GM12878 (cell line): ENCODE results near the gene ZDHHC14. TPM values are rescaled to one million over a fixed set of nuclear protein-coding genes. Genes with fewer than 3 reads are reported as not detected.

Experiments
- BHLHE40 ChIP-seq, 2 experiments: fragments of 450-650 bp in 1 of 2; IDR thresholded peaks; 2 replicates each; pipeline ENCODE4 v1.6.1; 2011 to 2017; ENCODE audit warnings: low read depth in 2 of 2, borderline replicate concordance in 1 of 2, improper control_type of control experiment in 1 of 2, low read length in 1 of 2, mild to moderate bottlenecking in 1 of 2
- GABPA ChIP-seq: IDR thresholded peaks from 2 replicates; pipeline ENCODE4 v1.6.1; 2014; ENCODE audit warnings: antibody characterized with exemption, low read depth, mild to moderate bottlenecking, inconsistent platforms
- IRF4 ChIP-seq: IDR thresholded peaks from 2 replicates; pipeline ENCODE4 v1.6.1; 2011; ENCODE audit warnings: low read depth, low read length
- MEF2B ChIP-seq: fragments of 450-650 bp; IDR thresholded peaks from 2 replicates; pipeline ENCODE4 v1.6.1; 2018; ENCODE audit warnings: mild to moderate bottlenecking, moderate library complexity; ENCODE audit not compliant: partially characterized antibody, poor library complexity, severe bottlenecking
- MTA2 ChIP-seq: fragments of 450-650 bp; IDR thresholded peaks from 2 replicates; pipeline ENCODE4 v1.6.1; 2016; ENCODE audit warnings: low read depth, mild to moderate bottlenecking, moderate library complexity
- MYC ChIP-seq: IDR thresholded peaks from 2 replicates; pipeline ENCODE4 v1.6.1; 2011; ENCODE audit warnings: mild to moderate bottlenecking, low read length, moderate library complexity, inconsistent platforms; ENCODE audit not compliant: insufficient read depth, insufficient replicate concordance, insufficient read length, severe bottlenecking
- NFYA ChIP-seq: IDR thresholded peaks from 2 replicates; pipeline ENCODE4 v1.6.1; 2011; ENCODE audit warnings: low read depth, mild to moderate bottlenecking, low read length, improper control_type of control experiment, borderline replicate concordance
- PAX8 ChIP-seq: fragments of 450-650 bp; IDR thresholded peaks from 2 replicates; pipeline ENCODE4 v1.6.1; 2017; ENCODE audit warnings: mild to moderate bottlenecking, moderate library complexity
- RAD51 ChIP-seq: fragments of 450-650 bp; IDR thresholded peaks from 2 replicates; pipeline ENCODE4 v1.6.1; 2016; ENCODE audit warnings: moderate library complexity, mild to moderate bottlenecking, inconsistent platforms
- SIN3A ChIP-seq: IDR thresholded peaks from 2 replicates; pipeline ENCODE4 v1.6.1; 2012; ENCODE audit warnings: low read depth, low read length, improper control_type of control experiment
- SMAD1 ChIP-seq: fragments of 450-650 bp; IDR thresholded peaks from 2 replicates; pipeline ENCODE4 v1.6.1; 2018; ENCODE audit warnings: mild to moderate bottlenecking, low read depth; ENCODE audit not compliant: partially characterized antibody
- STAT1 ChIP-seq: fragments of 450-650 bp; conservative IDR thresholded peaks from 2 replicates; pipeline ENCODE4 v1.6.1; 2014; ENCODE audit warnings: antibody characterized with exemption, mild to moderate bottlenecking
- SUZ12 ChIP-seq: fragments of 200-600 bp; sonication (generic); IDR thresholded peaks from one replicate; pipeline ENCODE4 v1.6.1; 2018; ENCODE audit warnings: antibody characterized with exemption, mild to moderate bottlenecking; ENCODE audit not compliant: unreplicated experiment
- TARDBP ChIP-seq: IDR thresholded peaks from 2 replicates; pipeline ENCODE4 v1.6.1; 2016; ENCODE audit warnings: borderline replicate concordance
- TBL1XR1 ChIP-seq: IDR thresholded peaks from 2 replicates; pipeline ENCODE4 v1.6.1; 2012; ENCODE audit warnings: low read depth, low read length, improper control_type of control experiment
- TCF7 ChIP-seq: IDR thresholded peaks from 2 replicates; pipeline ENCODE4 v1.6.1; 2014; ENCODE audit warnings: antibody characterized with exemption, borderline replicate concordance
- YBX1 ChIP-seq: fragments of 450-650 bp; IDR thresholded peaks from 2 replicates; pipeline ENCODE4 v1.6.1; 2016; ENCODE audit warnings: antibody characterized with exemption
- YY1 ChIP-seq: IDR thresholded peaks from 2 replicates; pipeline ENCODE4 v1.6.1; 2011; ENCODE audit warnings: low read depth, mild to moderate bottlenecking, low read length
- ZNF622 ChIP-seq: fragments of 450-650 bp; IDR thresholded peaks from 2 replicates; pipeline ENCODE4 v1.6.1; 2017; ENCODE audit warnings: mild to moderate bottlenecking, inconsistent platforms
- polyA plus RNA-seq, 11 experiments: library from polyadenylated mRNA; depleted of rRNA in 4 of 11; unstranded in 6 of 11; stranded (reverse) in 5 of 11; fragments of >200 nt; fragmentation: Nextera tagmentation in 4 of 11; fragmentation: Illumina TruSeq in 1 of 11; extraction: Ambion mirVana in 4 of 11; extraction: Trizol in 1 of 11; gene quantifications; 1 replicate in 1 of 11; 2 replicates in 10 of 11; pipeline versions ENCODE4 v1.2.1 to v1.2.3, GENCODE V29; 2011 to 2016; ENCODE audit warnings: inconsistent platforms in 2 of 11, missing spikeins in 2 of 11, low read depth in 1 of 11
- total RNA-seq, 4 experiments: library from RNA; depleted of rRNA in 3 of 4; stranded (reverse); fragments of >200 nt in 3 of 4; fragmentation: Illumina TruSeq in 1 of 4; extraction: Trizol in 1 of 4; gene quantifications; 2 replicates each; pipeline versions ENCODE4 v1.2.1 to v1.2.3, GENCODE V29; 2013 to 2021
- TF ChIP-seq, protein P1 (sequence below), 3 experiments: IDR thresholded peaks in 2 of 3; conservative IDR thresholded peaks in 1 of 3; 2 replicates each; pipeline ENCODE4 v1.5.1; 2011; ENCODE audit warnings: low read depth in 3 of 3, low read length in 3 of 3, mild to moderate bottlenecking in 3 of 3, control low read depth in 2 of 3, moderate library complexity in 2 of 3, inconsistent platforms in 1 of 3, mixed read lengths in 1 of 3; ENCODE audit not compliant: control insufficient read depth in 2 of 3, insufficient read depth in 1 of 3; ENCODE audit errors: extremely low read depth in 1 of 3
- TF ChIP-seq, protein P2 (sequence below): IDR thresholded peaks from 2 replicates; pipeline ENCODE4 v1.6.1; 2012; ENCODE audit warnings: low read depth, low read length, improper control_type of control experiment
- TF ChIP-seq, protein P3 (sequence below): IDR thresholded peaks from 2 replicates; pipeline ENCODE4 v1.6.1; 2012; ENCODE audit warnings: improper control_type of control experiment, low read depth, low read length; ENCODE audit not compliant: insufficient replicate concordance

ZDHHC14 gene
- total and polyA plus RNA-seq, 10 of the 15 experiments (the other 5 are each of a cell fraction or from before 2014, with no cell fraction given) = 0.15 to 16.0 (median 0.76) TPM; not detected in 1

DNA sequence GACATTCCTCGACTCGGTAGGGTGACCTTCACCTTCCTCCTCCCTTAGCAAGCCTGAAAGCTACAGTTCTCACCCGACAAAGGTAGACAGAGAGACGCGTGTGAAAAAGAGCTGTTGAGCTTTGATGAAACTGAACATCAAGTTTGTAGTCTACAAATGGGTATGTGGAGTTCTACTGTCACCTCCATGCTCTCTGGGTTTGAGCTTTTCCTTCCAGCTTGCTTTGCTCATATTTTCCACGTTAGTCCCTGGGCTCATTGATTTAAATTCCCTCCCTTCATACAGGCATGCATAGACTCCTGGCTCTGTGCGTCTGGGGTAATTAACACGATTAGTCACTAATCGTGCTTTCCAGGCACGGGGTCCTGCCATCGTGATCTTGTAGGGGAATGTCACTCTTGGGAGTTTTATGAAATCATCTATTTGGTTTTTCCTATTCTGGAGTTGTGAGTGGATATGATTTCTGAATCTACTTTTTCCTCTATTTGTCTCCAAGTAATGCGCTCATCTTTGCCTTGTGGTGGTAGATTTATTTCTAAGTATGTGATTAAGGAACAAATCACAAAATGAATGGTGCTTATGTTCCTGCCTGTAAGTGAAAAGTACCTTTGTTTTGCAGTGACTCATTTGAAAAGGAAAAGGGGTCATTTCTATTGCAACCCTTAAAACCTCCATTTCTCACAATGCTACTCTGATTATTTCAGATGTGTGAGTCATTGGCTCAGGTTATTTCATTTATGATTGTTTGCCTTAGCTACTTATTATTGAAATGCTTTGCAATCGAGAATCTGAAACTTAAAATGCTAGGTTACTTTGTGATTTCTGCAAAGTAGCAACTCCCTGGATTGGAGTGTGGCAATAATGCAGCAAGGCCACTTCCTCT lies 154.6 kb downstream of the ZDHHC14 start (continued):
- TF ChIP-seq STAT1 = no peak
- no peak for TF ChIP-seq SIN3A
- TF ChIP-seq MEF2B = peak; percentile 72
- no peak for TF ChIP-seq NFYA
- TF ChIP-seq PAX8 = no peak
- TF ChIP-seq TARDBP = no peak
- TF ChIP-seq RAD51 = no peak
- TF ChIP-seq, protein P1, sequence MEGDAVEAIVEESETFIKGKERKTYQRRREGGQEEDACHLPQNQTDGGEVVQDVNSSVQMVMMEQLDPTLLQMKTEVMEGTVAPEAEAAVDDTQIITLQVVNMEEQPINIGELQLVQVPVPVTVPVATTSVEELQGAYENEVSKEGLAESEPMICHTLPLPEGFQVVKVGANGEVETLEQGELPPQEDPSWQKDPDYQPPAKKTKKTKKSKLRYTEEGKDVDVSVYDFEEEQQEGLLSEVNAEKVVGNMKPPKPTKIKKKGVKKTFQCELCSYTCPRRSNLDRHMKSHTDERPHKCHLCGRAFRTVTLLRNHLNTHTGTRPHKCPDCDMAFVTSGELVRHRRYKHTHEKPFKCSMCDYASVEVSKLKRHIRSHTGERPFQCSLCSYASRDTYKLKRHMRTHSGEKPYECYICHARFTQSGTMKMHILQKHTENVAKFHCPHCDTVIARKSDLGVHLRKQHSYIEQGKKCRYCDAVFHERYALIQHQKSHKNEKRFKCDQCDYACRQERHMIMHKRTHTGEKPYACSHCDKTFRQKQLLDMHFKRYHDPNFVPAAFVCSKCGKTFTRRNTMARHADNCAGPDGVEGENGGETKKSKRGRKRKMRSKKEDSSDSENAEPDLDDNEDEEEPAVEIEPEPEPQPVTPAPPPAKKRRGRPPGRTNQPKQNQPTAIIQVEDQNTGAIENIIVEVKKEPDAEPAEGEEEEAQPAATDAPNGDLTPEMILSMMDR (IDR thresholded peaks at IDR 0.05 in 2 of 3, conservative IDR thresholded peaks at IDR 0.05 in 1 of 3; ENCODE audit: control insufficient read depth in 2 of 3, extremely low read depth in 1 of 3, insufficient read depth in 1 of 3, low read depth in 3 of 3, low read length in 3 of 3) = no peak
- peak; percentile 55; the same call in 1 of the 2 replicates for TF ChIP-seq GABPA
- TF ChIP-seq TCF7 = no peak
- TF ChIP-seq SMAD1 = no peak
- peak; percentile 89 for TF ChIP-seq MTA2
- TF ChIP-seq, protein P2, sequence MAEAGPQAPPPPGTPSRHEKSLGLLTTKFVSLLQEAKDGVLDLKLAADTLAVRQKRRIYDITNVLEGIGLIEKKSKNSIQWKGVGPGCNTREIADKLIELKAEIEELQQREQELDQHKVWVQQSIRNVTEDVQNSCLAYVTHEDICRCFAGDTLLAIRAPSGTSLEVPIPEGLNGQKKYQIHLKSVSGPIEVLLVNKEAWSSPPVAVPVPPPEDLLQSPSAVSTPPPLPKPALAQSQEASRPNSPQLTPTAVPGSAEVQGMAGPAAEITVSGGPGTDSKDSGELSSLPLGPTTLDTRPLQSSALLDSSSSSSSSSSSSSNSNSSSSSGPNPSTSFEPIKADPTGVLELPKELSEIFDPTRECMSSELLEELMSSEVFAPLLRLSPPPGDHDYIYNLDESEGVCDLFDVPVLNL = no peak
- TF ChIP-seq YY1 = no peak
- TF ChIP-seq, protein P3, sequence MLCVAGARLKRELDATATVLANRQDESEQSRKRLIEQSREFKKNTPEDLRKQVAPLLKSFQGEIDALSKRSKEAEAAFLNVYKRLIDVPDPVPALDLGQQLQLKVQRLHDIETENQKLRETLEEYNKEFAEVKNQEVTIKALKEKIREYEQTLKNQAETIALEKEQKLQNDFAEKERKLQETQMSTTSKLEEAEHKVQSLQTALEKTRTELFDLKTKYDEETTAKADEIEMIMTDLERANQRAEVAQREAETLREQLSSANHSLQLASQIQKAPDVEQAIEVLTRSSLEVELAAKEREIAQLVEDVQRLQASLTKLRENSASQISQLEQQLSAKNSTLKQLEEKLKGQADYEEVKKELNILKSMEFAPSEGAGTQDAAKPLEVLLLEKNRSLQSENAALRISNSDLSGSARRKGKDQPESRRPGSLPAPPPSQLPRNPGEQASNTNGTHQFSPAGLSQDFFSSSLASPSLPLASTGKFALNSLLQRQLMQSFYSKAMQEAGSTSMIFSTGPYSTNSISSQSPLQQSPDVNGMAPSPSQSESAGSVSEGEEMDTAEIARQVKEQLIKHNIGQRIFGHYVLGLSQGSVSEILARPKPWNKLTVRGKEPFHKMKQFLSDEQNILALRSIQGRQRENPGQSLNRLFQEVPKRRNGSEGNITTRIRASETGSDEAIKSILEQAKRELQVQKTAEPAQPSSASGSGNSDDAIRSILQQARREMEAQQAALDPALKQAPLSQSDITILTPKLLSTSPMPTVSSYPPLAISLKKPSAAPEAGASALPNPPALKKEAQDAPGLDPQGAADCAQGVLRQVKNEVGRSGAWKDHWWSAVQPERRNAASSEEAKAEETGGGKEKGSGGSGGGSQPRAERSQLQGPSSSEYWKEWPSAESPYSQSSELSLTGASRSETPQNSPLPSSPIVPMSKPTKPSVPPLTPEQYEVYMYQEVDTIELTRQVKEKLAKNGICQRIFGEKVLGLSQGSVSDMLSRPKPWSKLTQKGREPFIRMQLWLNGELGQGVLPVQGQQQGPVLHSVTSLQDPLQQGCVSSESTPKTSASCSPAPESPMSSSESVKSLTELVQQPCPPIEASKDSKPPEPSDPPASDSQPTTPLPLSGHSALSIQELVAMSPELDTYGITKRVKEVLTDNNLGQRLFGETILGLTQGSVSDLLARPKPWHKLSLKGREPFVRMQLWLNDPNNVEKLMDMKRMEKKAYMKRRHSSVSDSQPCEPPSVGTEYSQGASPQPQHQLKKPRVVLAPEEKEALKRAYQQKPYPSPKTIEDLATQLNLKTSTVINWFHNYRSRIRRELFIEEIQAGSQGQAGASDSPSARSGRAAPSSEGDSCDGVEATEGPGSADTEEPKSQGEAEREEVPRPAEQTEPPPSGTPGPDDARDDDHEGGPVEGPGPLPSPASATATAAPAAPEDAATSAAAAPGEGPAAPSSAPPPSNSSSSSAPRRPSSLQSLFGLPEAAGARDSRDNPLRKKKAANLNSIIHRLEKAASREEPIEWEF = peak; percentile 81
- no peak for TF ChIP-seq SUZ12
- peak; percentile 31; the same call in 1 of the 2 replicates for TF ChIP-seq IRF4
- TF ChIP-seq ZNF622 = no peak
- no peak for TF ChIP-seq MYC
- no peak for TF ChIP-seq TBL1XR1
- no peak for TF ChIP-seq YBX1
- peak; percentile 6 to 49; a peak in 1 of 4 replicates for TF ChIP-seq BHLHE40 (IDR thresholded peaks at IDR 0.05; ENCODE audit: borderline replicate concordance in 1 of 2, low read depth in 2 of 2, low read length in 1 of 2)
